ES-I3 (cell line): ENCODE measurements around the gene TAS1R3.

ENCODE experiments used
- H3K36me3 ChIP-seq: 2 replicates; pipeline ENCODE4 v1.6.1; 2013; ENCODE audit warnings: mild to moderate bottlenecking, low read length, control low read depth, moderate library complexity; ENCODE audit not compliant: insufficient read depth
- H3K4me1 ChIP-seq: 2 replicates; pipeline ENCODE4 v1.6.1; 2013; ENCODE audit warnings: mild to moderate bottlenecking, control low read depth, low read length; ENCODE audit not compliant: insufficient read depth
- H3K9ac ChIP-seq: 2 replicates; pipeline ENCODE4 v1.6.1; 2013; ENCODE audit warnings: low read depth, mild to moderate bottlenecking, low read length, moderate library complexity
- H3K9me3 ChIP-seq: 2 replicates; pipeline ENCODE4 v1.6.1; 2013; ENCODE audit warnings: mild to moderate bottlenecking, low read length, moderate library complexity; ENCODE audit not compliant: control insufficient read depth, insufficient read depth

TAS1R3 gene

GRCh38 chr1:1351511-1352427, 20.7 kb downstream of the TAS1R3 start:
- no peaks in the 10 kb centered on the region; the same call in 1 of the 2 replicates for H3K4me1 ChIP-seq
- H3K9me3 ChIP-seq: no peaks in the 10 kb centered on the region
- H3K9ac ChIP-seq: no peak overlapping the region; the same call in 1 of the 2 replicates
- H3K36me3 ChIP-seq: no peaks in the 10 kb centered on the region

- H3K9ac ChIP-seq: no peak overlapping the region
Observed at GRCh38 chr1:1352786-1353388, 21.8 kb downstream of the TAS1R3 start.

GRCh38 chr1:1353389-1354151, 22.5 kb downstream of the TAS1R3 start:
- Histone ChIP-seq H3K4me1 (peaks cover under 1% of the 10 kb centered on the region; the same call in 1 of the 2 replicates), H3K36me3 (no peaks in the 10 kb centered on the region), H3K9ac (peak overlapping the region; percentile 1; the same call in 1 of the 2 replicates), H3K9me3 (no peaks in the 10 kb centered on the region)

More at GRCh38 chr1:1352786-1353388, 21.8 kb downstream of the TAS1R3 start:
- H3K4me1 ChIP-seq: no peaks in the 10 kb centered on the region; the same call in 1 of the 2 replicates
- no peaks in the 10 kb centered on the region for H3K9me3 ChIP-seq
- H3K36me3 ChIP-seq: no peaks in the 10 kb centered on the region

GRCh38 chr1:1354271-1355247, 23.5 kb downstream of the TAS1R3 start:
- H3K9ac ChIP-seq: peak overlapping the region; percentile 1
- H3K4me1 ChIP-seq: peaks cover 11% of the 10 kb centered on the region
- no peaks in the 10 kb centered on the region for H3K9me3 ChIP-seq
- no peaks in the 10 kb centered on the region for H3K36me3 ChIP-seq

- H3K9ac ChIP-seq: no peak overlapping the region; the same call in 1 of the 2 replicates
- H3K4me1 ChIP-seq: peaks cover 15% of the 10 kb centered on the region
- H3K9me3 ChIP-seq: no peaks in the 10 kb centered on the region
- H3K36me3 ChIP-seq: no peaks in the 10 kb centered on the region
Observed at GRCh38 chr1:1355416-1355815, 24.3 kb downstream of the TAS1R3 start.

- peaks cover 22% of the 10 kb centered on the region for H3K4me1 ChIP-seq
- no peaks in the 10 kb centered on the region for H3K9me3 ChIP-seq
- H3K9ac ChIP-seq: no peak overlapping the region
- H3K36me3 ChIP-seq: no peaks in the 10 kb centered on the region
Observed at GRCh38 chr1:1356166-1356795, 25.2 kb downstream of the TAS1R3 start.

- peaks cover 22% of the 10 kb centered on the region for H3K4me1 ChIP-seq
- H3K9me3 ChIP-seq: no peaks in the 10 kb centered on the region
- H3K9ac ChIP-seq: no peak overlapping the region
Observed at GRCh38 chr1:1356796-1357401, 25.8 kb downstream of the TAS1R3 start.

GRCh38 chr1:1357871-1358432, 26.9 kb downstream of the TAS1R3 start:
- peaks cover 22% of the 10 kb centered on the region for H3K4me1 ChIP-seq
- H3K9ac ChIP-seq: peak overlapping the region; percentile 64
- no peaks in the 10 kb centered on the region for H3K36me3 ChIP-seq
- no peaks in the 10 kb centered on the region for H3K9me3 ChIP-seq

More at GRCh38 chr1:1356796-1357401, 25.8 kb downstream of the TAS1R3 start:
- no peaks in the 10 kb centered on the region for H3K36me3 ChIP-seq

GRCh38 chr1:1358433-1359271, 27.6 kb downstream of the TAS1R3 start, which contains the start of gene MXRA8:
MXRA8 (minus strand) TSS chr1:1358555; CDS start chr1:1358504, 51 bp downstream.
- Histone ChIP-seq H3K9ac (peak within 1 kb of the TSS; percentile 64), H3K9me3 (no peaks in the 10 kb centered on the region), H3K36me3 (no peaks in the 10 kb centered on the region), H3K4me1 (peaks cover 22% of the 10 kb centered on the region)

GRCh38 chr1:1359308-1359663, 28.2 kb downstream of the TAS1R3 start:
- no peak overlapping the region for H3K9ac ChIP-seq
- H3K36me3 ChIP-seq: no peaks in the 10 kb centered on the region
- H3K9me3 ChIP-seq: no peaks in the 10 kb centered on the region
- H3K4me1 ChIP-seq: peaks cover 22% of the 10 kb centered on the region

- no peaks in the 10 kb centered on the region for H3K36me3 ChIP-seq
- H3K4me1 ChIP-seq: peaks cover 22% of the 10 kb centered on the region
- H3K9ac ChIP-seq: no peak overlapping the region
- no peaks in the 10 kb centered on the region for H3K9me3 ChIP-seq
Observed at GRCh38 chr1:1359664-1360468, 28.8 kb downstream of the TAS1R3 start.
